HEK293 (cell line): Measurements from ENCODE around the gene HYLS1.

Source experiments
- BCL11B ChIP-seq: fragments of 450-650 bp; formaldehyde crosslinking; IDR thresholded peaks from 2 replicates; pipeline ENCODE4 v1.5.1; 2016; ENCODE audit warnings: low read depth, missing biosample characterization, missing genetic modification characterization
- GFI1B ChIP-seq: fragments of 450-650 bp; formaldehyde crosslinking; IDR thresholded peaks from 2 replicates; pipeline ENCODE4 v1.5.1; 2016; ENCODE audit warnings: missing biosample characterization, missing genetic modification characterization
- HOXA7 ChIP-seq: sonication (generic); formaldehyde crosslinking; IDR thresholded peaks from 2 replicates; pipeline ENCODE4 v1.8.1; 2022; ENCODE audit warnings: missing genetic modification reagents, borderline replicate concordance
- OSR2 ChIP-seq: fragments of 450-650 bp; formaldehyde crosslinking; IDR thresholded peaks from 2 replicates; pipeline ENCODE4 v1.5.1; 2016; ENCODE audit warnings: missing biosample characterization, missing genetic modification characterization
- PBX3 ChIP-seq: sonication (generic); formaldehyde crosslinking; IDR thresholded peaks from 2 replicates; pipeline ENCODE4 v1.8.1; 2022; ENCODE audit warnings: mild to moderate bottlenecking, moderate library complexity, missing genetic modification reagents
- PRDM2 ChIP-seq: fragments of 450-650 bp; formaldehyde crosslinking; IDR thresholded peaks from 2 replicates; pipeline ENCODE4 v1.5.1; 2016; ENCODE audit warnings: missing biosample characterization, missing genetic modification characterization, borderline replicate concordance
- REPIN1 ChIP-seq: fragments of 450-650 bp; formaldehyde crosslinking; IDR thresholded peaks from 2 replicates; pipeline ENCODE4 v1.5.1; 2017; ENCODE audit warnings: missing biosample characterization, missing genetic modification characterization, low read depth
- TSHZ1 ChIP-seq: fragments of 450-650 bp; formaldehyde crosslinking; IDR thresholded peaks from 2 replicates; pipeline ENCODE4 v1.5.1; 2016; ENCODE audit warnings: missing biosample characterization, missing genetic modification characterization, borderline replicate concordance
- YY2 ChIP-seq: fragments of 450-650 bp; formaldehyde crosslinking; IDR thresholded peaks from 2 replicates; pipeline ENCODE4 v1.5.1; 2016; ENCODE audit warnings: missing biosample characterization, missing genetic modification characterization
- ZBTB20 ChIP-seq: fragments of 450-650 bp; formaldehyde crosslinking; IDR thresholded peaks from 2 replicates; pipeline ENCODE4 v1.5.1; 2016; ENCODE audit warnings: missing biosample characterization, missing genetic modification characterization
- ZBTB8A ChIP-seq: fragments of 450-650 bp; formaldehyde crosslinking; IDR thresholded peaks from 2 replicates; pipeline ENCODE4 v1.5.1; 2016; ENCODE audit warnings: missing biosample characterization, missing genetic modification characterization
- ZNF132 ChIP-seq: fragments of 450-650 bp; formaldehyde crosslinking; IDR thresholded peaks from 2 replicates; pipeline ENCODE4 v1.5.1; 2017; ENCODE audit warnings: missing biosample characterization, missing genetic modification characterization, borderline replicate concordance
- ZNF184 ChIP-seq: fragments of 450-650 bp; IDR thresholded peaks from 2 replicates; pipeline ENCODE4 v1.5.1; 2018; ENCODE audit warnings: missing biosample characterization, mild to moderate bottlenecking, missing genetic modification characterization
- ZNF2 ChIP-seq: fragments of 450-650 bp; formaldehyde crosslinking; IDR thresholded peaks from 2 replicates; pipeline ENCODE4 v1.5.1; 2016; ENCODE audit warnings: missing biosample characterization, missing genetic modification characterization
- ZNF223 ChIP-seq: fragments of 450-650 bp; formaldehyde crosslinking; IDR thresholded peaks from 2 replicates; pipeline ENCODE4 v1.5.1; 2016; ENCODE audit warnings: missing biosample characterization, missing genetic modification characterization
- ZNF366 ChIP-seq: fragments of 450-650 bp; formaldehyde crosslinking; conservative IDR thresholded peaks from 2 replicates; pipeline ENCODE4 v1.5.1; 2016; ENCODE audit warnings: missing biosample characterization, missing genetic modification characterization
- ZNF423 ChIP-seq: fragments of 450-650 bp; formaldehyde crosslinking; IDR thresholded peaks from 2 replicates; pipeline ENCODE4 v1.5.1; 2016; ENCODE audit warnings: missing biosample characterization, missing genetic modification characterization
- ZNF629 ChIP-seq: fragments of 450-650 bp; formaldehyde crosslinking; IDR thresholded peaks from 2 replicates; pipeline ENCODE4 v1.5.1; 2017; ENCODE audit warnings: missing biosample characterization, missing genetic modification characterization
- ZNF707 ChIP-seq: fragments of 450-650 bp; formaldehyde crosslinking; IDR thresholded peaks from 2 replicates; pipeline ENCODE4 v1.5.1; 2016; ENCODE audit warnings: missing biosample characterization, missing genetic modification characterization
- ZNF76 ChIP-seq: fragments of 450-650 bp; formaldehyde crosslinking; IDR thresholded peaks from 2 replicates; pipeline ENCODE4; 2016; ENCODE audit warnings: low read depth, missing biosample characterization, missing genetic modification characterization, borderline replicate concordance
- ZXDB ChIP-seq: fragments of 450-650 bp; formaldehyde crosslinking; IDR thresholded peaks from 2 replicates; pipeline ENCODE4 v1.5.1; 2016; ENCODE audit warnings: missing biosample characterization, missing genetic modification characterization
- TF ChIP-seq, protein P1 (sequence below): fragments of 450-650 bp; formaldehyde crosslinking; IDR thresholded peaks from 2 replicates; pipeline ENCODE4 v1.5.1; 2016; ENCODE audit warnings: missing biosample characterization, missing genetic modification characterization
- TF ChIP-seq, protein P2 (sequence below): fragments of 450-650 bp; formaldehyde crosslinking; IDR thresholded peaks from 2 replicates; pipeline ENCODE4 v1.5.1; 2016; ENCODE audit warnings: missing biosample characterization, missing genetic modification characterization

Gene HYLS1

DNA sequence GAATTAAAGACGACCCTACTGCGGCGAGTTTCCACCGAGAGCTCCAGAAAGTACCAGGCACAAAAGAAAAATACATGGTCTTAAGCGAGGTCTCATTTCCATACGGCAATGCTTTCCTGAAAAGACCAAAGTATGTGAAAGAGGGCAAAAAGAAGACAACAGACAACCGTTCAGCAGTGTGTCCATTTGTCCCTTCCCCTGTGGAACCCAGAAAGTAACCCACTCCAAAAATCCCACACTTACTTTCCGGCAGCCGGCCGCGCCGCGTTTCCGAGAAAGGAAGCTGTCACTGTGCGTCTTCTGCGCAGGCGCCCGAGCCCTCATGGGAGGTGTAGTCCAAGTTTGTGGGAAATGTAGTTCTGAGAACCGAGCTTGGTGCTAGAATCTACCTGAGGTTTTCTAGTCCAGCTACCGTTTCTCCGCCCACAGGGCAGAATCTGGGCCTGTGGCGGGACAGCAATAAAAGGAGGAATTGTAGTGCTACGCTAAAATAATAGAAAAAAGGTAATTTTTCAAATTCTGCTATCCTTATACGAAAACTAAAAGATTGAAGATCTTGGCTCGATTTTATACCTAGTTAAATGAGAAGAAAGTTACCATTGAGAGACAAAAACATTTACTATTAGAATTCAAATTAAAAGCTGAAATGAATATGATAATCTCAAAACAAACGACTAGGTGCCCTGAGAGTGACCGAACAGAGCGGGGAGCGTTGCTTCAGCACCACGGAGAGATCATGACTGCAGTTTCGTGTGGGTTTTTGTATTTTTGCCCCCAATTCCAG lies 15.7 kb downstream of the HYLS1 start, which contains the start of gene PUS3 (continued):
- TF ChIP-seq, protein P1, sequence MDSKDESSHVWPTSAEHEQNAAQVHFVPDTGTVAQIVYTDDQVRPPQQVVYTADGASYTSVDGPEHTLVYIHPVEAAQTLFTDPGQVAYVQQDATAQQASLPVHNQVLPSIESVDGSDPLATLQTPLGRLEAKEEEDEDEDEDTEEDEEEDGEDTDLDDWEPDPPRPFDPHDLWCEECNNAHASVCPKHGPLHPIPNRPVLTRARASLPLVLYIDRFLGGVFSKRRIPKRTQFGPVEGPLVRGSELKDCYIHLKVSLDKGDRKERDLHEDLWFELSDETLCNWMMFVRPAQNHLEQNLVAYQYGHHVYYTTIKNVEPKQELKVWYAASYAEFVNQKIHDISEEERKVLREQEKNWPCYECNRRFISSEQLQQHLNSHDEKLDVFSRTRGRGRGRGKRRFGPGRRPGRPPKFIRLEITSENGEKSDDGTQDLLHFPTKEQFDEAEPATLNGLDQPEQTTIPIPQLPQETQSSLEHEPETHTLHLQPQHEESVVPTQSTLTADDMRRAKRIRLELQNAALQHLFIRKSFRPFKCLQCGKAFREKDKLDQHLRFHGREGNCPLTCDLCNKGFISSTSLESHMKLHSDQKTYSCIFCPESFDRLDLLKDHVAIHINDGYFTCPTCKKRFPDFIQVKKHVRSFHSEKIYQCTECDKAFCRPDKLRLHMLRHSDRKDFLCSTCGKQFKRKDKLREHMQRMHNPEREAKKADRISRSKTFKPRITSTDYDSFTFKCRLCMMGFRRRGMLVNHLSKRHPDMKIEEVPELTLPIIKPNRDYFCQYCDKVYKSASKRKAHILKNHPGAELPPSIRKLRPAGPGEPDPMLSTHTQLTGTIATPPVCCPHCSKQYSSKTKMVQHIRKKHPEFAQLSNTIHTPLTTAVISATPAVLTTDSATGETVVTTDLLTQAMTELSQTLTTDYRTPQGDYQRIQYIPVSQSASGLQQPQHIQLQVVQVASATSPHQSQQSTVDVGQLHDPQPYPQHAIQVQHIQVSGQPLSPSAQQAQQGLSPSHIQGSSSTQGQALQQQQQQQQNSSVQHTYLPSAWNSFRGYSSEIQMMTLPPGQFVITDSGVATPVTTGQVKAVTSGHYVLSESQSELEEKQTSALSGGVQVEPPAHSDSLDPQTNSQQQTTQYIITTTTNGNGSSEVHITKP: peak; percentile 89
- TF ChIP-seq ZNF76 (tag by site-specific recombination) (peak; percentile 93), ZXDB (tag by site-specific recombination) (0 out of 2 replicates have a peak, but pooled peaks have one; percentile 17), ZBTB8A (tag by site-specific recombination) (no peak), ZNF707 (tag by site-specific recombination) (no peak), OSR2 (tag by site-specific recombination) (no peak), ZBTB20 (tag by site-specific recombination) (peak; percentile 22; the same call in 1 of the 2 replicates), ZNF223 (no peak), ZNF366 (tag by site-specific recombination) (no peak), HOXA7 (CRISPR knock-in tag) (no peak), GFI1B (no peak), ZNF132 (tag by site-specific recombination) (no peak), ZNF2 (no peak), ZNF184 (tag by site-specific recombination) (no peak), PRDM2 (tag by site-specific recombination) (no peak), YY2 (no peak), TSHZ1 (tag by site-specific recombination) (no peak), REPIN1 (tag by site-specific recombination) (no peak), PBX3 (CRISPR knock-in tag) (no peak), BCL11B (no peak), ZNF423 (tag by site-specific recombination) (no peak), ZNF629 (tag by site-specific recombination) (peak; percentile 57; the same call in 1 of the 2 replicates)
- TF ChIP-seq, protein P2, sequence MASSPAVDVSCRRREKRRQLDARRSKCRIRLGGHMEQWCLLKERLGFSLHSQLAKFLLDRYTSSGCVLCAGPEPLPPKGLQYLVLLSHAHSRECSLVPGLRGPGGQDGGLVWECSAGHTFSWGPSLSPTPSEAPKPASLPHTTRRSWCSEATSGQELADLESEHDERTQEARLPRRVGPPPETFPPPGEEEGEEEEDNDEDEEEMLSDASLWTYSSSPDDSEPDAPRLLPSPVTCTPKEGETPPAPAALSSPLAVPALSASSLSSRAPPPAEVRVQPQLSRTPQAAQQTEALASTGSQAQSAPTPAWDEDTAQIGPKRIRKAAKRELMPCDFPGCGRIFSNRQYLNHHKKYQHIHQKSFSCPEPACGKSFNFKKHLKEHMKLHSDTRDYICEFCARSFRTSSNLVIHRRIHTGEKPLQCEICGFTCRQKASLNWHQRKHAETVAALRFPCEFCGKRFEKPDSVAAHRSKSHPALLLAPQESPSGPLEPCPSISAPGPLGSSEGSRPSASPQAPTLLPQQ (tag by site-specific recombination): 0 out of 2 replicates have a peak, but pooled peaks have one; percentile 38
